Measurements from ENCODE around the gene GUCA1C.

- TF ChIP-seq CTCF (CRISPR knock-in tag; IDR thresholded peaks at IDR 0.05) (no peak), POLR2AphosphoS5 (IDR thresholded peaks at IDR 0.05; ENCODE audit: low read depth, low read length) (no peak), FOSL2 (CRISPR knock-in tag; IDR thresholded peaks at IDR 0.05) (no peak), EZH2 (conservative IDR thresholded peaks at IDR 0.05; ENCODE audit: low read depth, low read length) (no peak), ZKSCAN1 (IDR thresholded peaks at IDR 0.05; ENCODE audit: low read length) (no peak), RAD21 (CRISPR knock-in tag; IDR thresholded peaks at IDR 0.05) (no peak), PRPF4 (IDR thresholded peaks at IDR 0.05; ENCODE audit: low read depth, low read length, poor library complexity, severe bottlenecking) (no peak), SAFB2 (CRISPR knock-in tag; IDR thresholded peaks at IDR 0.05; ENCODE audit: borderline replicate concordance, low read depth) (no peak), FOXA1 (IDR thresholded peaks at IDR 0.05) (no peak), FOXA1 (CRISPR knock-in tag; IDR thresholded peaks at IDR 0.05) (no peak), POLR2A (IDR thresholded peaks at IDR 0.05; ENCODE audit: insufficient read depth in 1 of 2, low read depth in 2 of 2, low read length in 2 of 2) (no peak), EP300 (IDR thresholded peaks at IDR 0.05; ENCODE audit: low read depth in 2 of 2, low read length in 2 of 2) (no peak), EP300 (CRISPR knock-in tag; IDR thresholded peaks at IDR 0.05; ENCODE audit: borderline replicate concordance) (no peak)
- TF ChIP-seq, protein P1, sequence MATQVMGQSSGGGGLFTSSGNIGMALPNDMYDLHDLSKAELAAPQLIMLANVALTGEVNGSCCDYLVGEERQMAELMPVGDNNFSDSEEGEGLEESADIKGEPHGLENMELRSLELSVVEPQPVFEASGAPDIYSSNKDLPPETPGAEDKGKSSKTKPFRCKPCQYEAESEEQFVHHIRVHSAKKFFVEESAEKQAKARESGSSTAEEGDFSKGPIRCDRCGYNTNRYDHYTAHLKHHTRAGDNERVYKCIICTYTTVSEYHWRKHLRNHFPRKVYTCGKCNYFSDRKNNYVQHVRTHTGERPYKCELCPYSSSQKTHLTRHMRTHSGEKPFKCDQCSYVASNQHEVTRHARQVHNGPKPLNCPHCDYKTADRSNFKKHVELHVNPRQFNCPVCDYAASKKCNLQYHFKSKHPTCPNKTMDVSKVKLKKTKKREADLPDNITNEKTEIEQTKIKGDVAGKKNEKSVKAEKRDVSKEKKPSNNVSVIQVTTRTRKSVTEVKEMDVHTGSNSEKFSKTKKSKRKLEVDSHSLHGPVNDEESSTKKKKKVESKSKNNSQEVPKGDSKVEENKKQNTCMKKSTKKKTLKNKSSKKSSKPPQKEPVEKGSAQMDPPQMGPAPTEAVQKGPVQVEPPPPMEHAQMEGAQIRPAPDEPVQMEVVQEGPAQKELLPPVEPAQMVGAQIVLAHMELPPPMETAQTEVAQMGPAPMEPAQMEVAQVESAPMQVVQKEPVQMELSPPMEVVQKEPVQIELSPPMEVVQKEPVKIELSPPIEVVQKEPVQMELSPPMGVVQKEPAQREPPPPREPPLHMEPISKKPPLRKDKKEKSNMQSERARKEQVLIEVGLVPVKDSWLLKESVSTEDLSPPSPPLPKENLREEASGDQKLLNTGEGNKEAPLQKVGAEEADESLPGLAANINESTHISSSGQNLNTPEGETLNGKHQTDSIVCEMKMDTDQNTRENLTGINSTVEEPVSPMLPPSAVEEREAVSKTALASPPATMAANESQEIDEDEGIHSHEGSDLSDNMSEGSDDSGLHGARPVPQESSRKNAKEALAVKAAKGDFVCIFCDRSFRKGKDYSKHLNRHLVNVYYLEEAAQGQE (IDR thresholded peaks at IDR 0.05; ENCODE audit: borderline replicate concordance in 1 of 2, low read depth in 1 of 2, low read length in 2 of 2): no peak
Observed at GRCh38 chr3:108972482-108972881, 18.8 kb upstream of the GUCA1C start.
